Uterus (tissue), 2 donors: ENCODE data around the gene KCNQ1.

ENCODE experiments used
- CTCF ChIP-seq, 4 experiments: fragments of 200-600 bp in 2 of 4; fragments of 450-650 bp in 2 of 4; sonication (generic) in 2 of 4; IDR thresholded peaks; one replicate each; pipeline ENCODE4 v1.5.1; 2016 to 2019; ENCODE audit warnings: antibody characterized with exemption in 4 of 4, mild to moderate bottlenecking in 2 of 4, moderate library complexity in 1 of 4
- POLR2A ChIP-seq, 2 donors: fragments of 450-650 bp; IDR thresholded peaks; one replicate each; pipeline ENCODE4 v1.6.1; 2016; ENCODE audit warnings: antibody characterized with exemption in 2 of 2, mild to moderate bottlenecking in 1 of 2, moderate library complexity in 1 of 2

- no peak for TF ChIP-seq POLR2A (IDR thresholded peaks at IDR 0.05)
- no peak for TF ChIP-seq CTCF (IDR thresholded peaks at IDR 0.05)
These were observed 136.5 kb downstream of the KCNQ1 start for GRCh38 chr11:2581151-2581930.
